ENCODE data around the gene CHAD. TPM values are rescaled to one million over a fixed set of nuclear protein-coding genes. Genes with fewer than 3 reads are reported as not detected.

CHAD gene
- total and polyA plus RNA-seq, 2 of the 4 experiments (the other 2 are of a cell fraction) = 0.03 TPM; not detected in 1

GRCh38 chr17:50511058-50511457 is 42.4 kb upstream of the CHAD start:
- Histone ChIP-seq H2AK9ac (replicated peaks; ENCODE audit: low read depth, low read length, poor library complexity) (no peak overlapping the region), H3K4me1 (ENCODE audit: control insufficient read depth, insufficient read depth, low read length) (peaks cover 2% of the 10 kb centered on the region), H3K4ac (ENCODE audit: low read depth, low read length) (no peak overlapping the region), H4K91ac (ENCODE audit: insufficient read depth, low read depth, low read length) (no peak overlapping the region), H3K9me3 (ENCODE audit: control insufficient read depth, insufficient read depth, low read length) (no peaks in the 10 kb centered on the region), H4K20me1 (ENCODE audit: insufficient read depth, low read length) (no peaks in the 10 kb centered on the region), H2AK5ac (ENCODE audit: low read depth, low read length) (no peak overlapping the region), H2BK15ac (ENCODE audit: low read depth, low read length) (no peak overlapping the region), H2AFZ (replicated peaks; ENCODE audit: low read length, poor library complexity) (no peak overlapping the region), H3K27ac (ENCODE audit: insufficient read depth, low read length) (no peak overlapping the region), H3K27me3 (ENCODE audit: control insufficient read depth, insufficient read depth, low read length) (no peaks in the 10 kb centered on the region; the same call in 1 of the 2 replicates), H3K79me1 (ENCODE audit: low read depth in 1 of 2, low read length in 2 of 2) (peaks cover 0 to 3% of the 10 kb centered on the region in 2 experiments; a peak in 1 of 4 replicates), H4K8ac (ENCODE audit: low read depth in 2 of 2, low read length in 2 of 2) (no peak overlapping the region), H3K4me3 (ENCODE audit: insufficient read depth, low read depth, low read length) (no peak overlapping the region), H4K5ac (ENCODE audit: low read depth, low read length) (no peak overlapping the region), H2BK5ac (ENCODE audit: low read depth, low read length, poor library complexity, severe bottlenecking) (no peak overlapping the region), H3K56ac (ENCODE audit: extremely low read depth, insufficient read depth, low read length) (no peak overlapping the region), H3K23ac (ENCODE audit: low read depth, low read length) (no peak overlapping the region), H2BK120ac (ENCODE audit: low read depth, low read length) (no peak overlapping the region), H3K14ac (replicated peaks; ENCODE audit: low read depth, low read length) (no peak overlapping the region), H3K4me2 (ENCODE audit: low read depth, low read length) (peak overlapping the region; percentile 58), H3K9me1 (ENCODE audit: insufficient read depth, low read length) (peaks cover 11% of the 10 kb centered on the region), H3K18ac (ENCODE audit: low read depth, low read length) (no peak overlapping the region), H3K9ac (ENCODE audit: low read depth, low read length) (no peak overlapping the region), H2BK20ac (ENCODE audit: low read depth, low read length) (no peak overlapping the region), H3K36me3 (ENCODE audit: control insufficient read depth, insufficient read depth, low read length) (no peaks in the 10 kb centered on the region)
- WGBS, 2 experiments (ENCODE audit: extremely low coverage in 2 of 2, insufficient read length in 1 of 2) = 25% methylated on average over 2 of the region's 3 CpGs; no CpG with 5 or more reads in 1 of the 2 experiments
- ATAC-seq (ENCODE audit: low read depth) (peak; percentile 27; the same call in 1 of the 2 replicates), DNase-seq (peak; percentile 50)
- dilution Hi-C loops (cut with HindIII; ENCODE audit: low sequenced_read_pairs, unreplicated experiment) = no loop called here
- ChIA-PET CTCF (no interaction called here), POLR2A (ENCODE audit: unreplicated experiment) (no interaction called here)
- BruUV-seq (replicated peaks) = no TSS peak
- in situ Hi-C loops (cut with MboI; ENCODE audit: low sequenced_read_pairs) = no loop called here
- intact Hi-C loops (cut with micrococcal nuclease) = no loop called here
- TF ChIP-seq CEBPB (IDR thresholded peaks at IDR 0.05; ENCODE audit: low read depth, low read length) (0 out of 2 replicates have a peak, but pooled peaks have one; percentile 6), MAFK (IDR thresholded peaks at IDR 0.05; ENCODE audit: low read depth, low read length) (no peak), FOS (IDR thresholded peaks at IDR 0.05; ENCODE audit: low read depth, low read length) (peak; percentile 14; the same call in 1 of the 2 replicates)
